Measurements from ENCODE around the gene NDUFB2. TPM values are rescaled to one million over a fixed set of nuclear protein-coding genes. Genes with fewer than 3 reads are reported as not detected.
"Not testable (repeated sequence)": the region's sequence is repeated elsewhere in the genome, so short reads cannot be mapped to it uniquely, and the experiment has no call there.

The NDUFB2 gene
- total and polyA plus RNA-seq, 9 of the 15 experiments (the other 6 are each of a cell fraction or from before 2014, with no cell fraction given), result 220 to 2,075 (median 320) TPM

- Histone ChIP-seq H3K27me3 (ENCODE audit: control insufficient read depth in 2 of 2, insufficient read depth in 2 of 2, low read length in 2 of 2) (no peaks in the 10 kb centered on the region), H3K27ac (ENCODE audit: extremely low read depth, low read depth, low read length) (no peak overlapping the region), H4K20me1 (replicated peaks; ENCODE audit: control insufficient read depth, insufficient read depth, low read length) (no peaks in the 10 kb centered on the region), H2AFZ (ENCODE audit: low read depth, low read length) (no peak overlapping the region), H3K9ac (ENCODE audit: insufficient read depth in 1 of 2, low read depth in 2 of 2, low read length in 2 of 2) (no peak overlapping the region), H3K4me1 (replicated peaks in 1 of 2; ENCODE audit: control insufficient read depth in 2 of 2, insufficient read depth in 2 of 2, low read length in 2 of 2) (peaks cover 18 to 31% of the 10 kb centered on the region in 2 experiments; a peak in 4 of 5 replicates), H3K9me3 (replicated peaks; ENCODE audit: control insufficient read depth, insufficient read depth, low read depth, low read length) (no peaks in the 10 kb centered on the region), H3K36me3 (ENCODE audit: control insufficient read depth, insufficient read depth, low read length) (peaks cover 6% of the 10 kb centered on the region; the same call in 1 of the 3 replicates), H3K4me3 (no peak overlapping the region), H3K9me1 (ENCODE audit: control insufficient read depth, insufficient read depth, low read length) (no peaks in the 10 kb centered on the region), H3K79me2 (ENCODE audit: control insufficient read depth, insufficient read depth, low read length) (no peaks in the 10 kb centered on the region), H3K4me2 (ENCODE audit: insufficient read depth, low read length) (no peak overlapping the region)
- ChIA-PET CTCF (ENCODE audit: low intra/inter-chr PET ratio) (no interaction called here), POLR2A (no interaction called here)
- no peak for FAIRE-seq
- no peak for ATAC-seq
- WGBS (ENCODE audit: insufficient coverage, low coverage, missing lambda C conversion rate), result 63% methylated on average over 3 of the region's 3 CpGs
- DNase-seq (ENCODE audit: extremely low read depth in 1 of 4, low spot score in 3 of 4), result no peak
- no peak for TF ChIP-seq NR0B1 (IDR thresholded peaks at IDR 0.05; ENCODE audit: partially characterized antibody)
- no peak for TF ChIP-seq RBM25 (IDR thresholded peaks at IDR 0.05; ENCODE audit: low read depth, low read length, severe bottlenecking)
- TF ChIP-seq ILK (tag; IDR thresholded peaks at IDR 0.05; ENCODE audit: borderline replicate concordance, low read depth), result no peak
- no peak for TF ChIP-seq EWSR1 (IDR thresholded peaks at IDR 0.05; ENCODE audit: borderline replicate concordance, low read depth, partially characterized antibody)
- TF ChIP-seq C11orf30 (IDR thresholded peaks at IDR 0.05; ENCODE audit: low read depth), result no peak
- no peak for TF ChIP-seq MXD1 (CRISPR knock-in tag; IDR thresholded peaks at IDR 0.05; ENCODE audit: borderline replicate concordance, poor library complexity, severe bottlenecking)
- TF ChIP-seq ZFP1 (CRISPR knock-in tag; IDR thresholded peaks at IDR 0.05), result no peak
- TF ChIP-seq HIVEP1 (CRISPR knock-in tag; IDR thresholded peaks at IDR 0.05), result no peak
- no peak for TF ChIP-seq TEAD1 (CRISPR knock-in tag; IDR thresholded peaks at IDR 0.05)
- TF ChIP-seq ZNF780A (CRISPR knock-in tag; IDR thresholded peaks at IDR 0.05), result no peak
- TF ChIP-seq ZNF77 (CRISPR knock-in tag; IDR thresholded peaks at IDR 0.05), result no peak
- no peak for TF ChIP-seq RBBP5 (IDR thresholded peaks at IDR 0.05; ENCODE audit: borderline replicate concordance, insufficient read depth, low read length, poor library complexity, severe bottlenecking)
- no peak for TF ChIP-seq ZNF253 (CRISPR knock-in tag; conservative IDR thresholded peaks at IDR 0.05)
- no peak for TF ChIP-seq YBX1 (IDR thresholded peaks at IDR 0.05)
- no peak for TF ChIP-seq SRSF3 (IDR thresholded peaks at IDR 0.05; ENCODE audit: insufficient read depth, low read length)
- in situ Hi-C loops (cut with MboI), result no loop called here
- BruUV-seq (replicated peaks), result no TSS peak
- intact Hi-C loops (cut with micrococcal nuclease), result loop anchor here (10.0 kb wide), 2 partner anchors 308 to 858 kb away; no protein-coding TSS in a partner anchor
These were observed 20.2 kb upstream of the NDUFB2 start for GRCh38 chr7:140676306-140676705.

- in situ Hi-C loops (cut with MboI); H3K27me3 ChIP-seq (ENCODE audit: control insufficient read depth in 2 of 2, insufficient read depth in 2 of 2, low read length in 2 of 2); H3K36me3 ChIP-seq (ENCODE audit: control insufficient read depth, insufficient read depth, low read length); H3K9ac ChIP-seq (ENCODE audit: insufficient read depth in 1 of 2, low read depth in 2 of 2, low read length in 2 of 2); FAIRE-seq; H3K79me2 ChIP-seq (ENCODE audit: control insufficient read depth, insufficient read depth, low read length); H3K27ac ChIP-seq (ENCODE audit: extremely low read depth, low read depth, low read length); H3K9me3 ChIP-seq (replicated peaks; ENCODE audit: control insufficient read depth, insufficient read depth, low read depth, low read length); DNase-seq (ENCODE audit: extremely low read depth in 1 of 4, low spot score in 3 of 4); H3K4me2 ChIP-seq (ENCODE audit: insufficient read depth, low read length); H3K4me3 ChIP-seq; H3K9me1 ChIP-seq (ENCODE audit: control insufficient read depth, insufficient read depth, low read length); BruUV-seq (replicated peaks); H4K20me1 ChIP-seq (replicated peaks; ENCODE audit: control insufficient read depth, insufficient read depth, low read length); H2AFZ ChIP-seq (ENCODE audit: low read depth, low read length); ATAC-seq: not testable (repeated sequence)
- WGBS (ENCODE audit: insufficient coverage, low coverage, missing lambda C conversion rate), result 72% methylated on average over 11 of the region's 11 CpGs
- peaks cover 18 to 28% of the 10 kb centered on the region in 2 experiments; a peak in 4 of 5 replicates for H3K4me1 ChIP-seq (replicated peaks in 1 of 2; ENCODE audit: control insufficient read depth in 2 of 2, insufficient read depth in 2 of 2, low read length in 2 of 2)
- POLR2A ChIA-PET, result interaction anchor here (0.6 kb wide), 1 partner anchor 35 kb away, joined by 3 read pairs; no protein-coding TSS in a partner anchor
- CTCF ChIA-PET (ENCODE audit: low intra/inter-chr PET ratio), result interaction anchor here (0.6 kb wide), 1 partner anchor 307 kb away, joined by 4 read pairs; no protein-coding TSS in a partner anchor
- intact Hi-C loops (cut with micrococcal nuclease), result loop anchor here (10.0 kb wide), 2 partner anchors 308 to 858 kb away; no protein-coding TSS in a partner anchor
These were observed 19.6 kb upstream of the NDUFB2 start for GRCh38 chr7:140676956-140677355.

All from K562 (cell line).